Measurements from ENCODE around the gene PPP1R12B. TPM values are rescaled to one million over a fixed set of nuclear protein-coding genes. Genes with fewer than 3 reads are reported as not detected.
A peak's percentile ranks its signal among the peaks of the same experiment; 100 is the strongest.
"Not testable (repeated sequence)": the region's sequence is repeated elsewhere in the genome, so short reads cannot be mapped to it uniquely, and the experiment has no call there.

PPP1R12B gene
- total and polyA plus RNA-seq, 2 experiments from 2014 or later = 8.1 to 15.0 TPM

DNA sequence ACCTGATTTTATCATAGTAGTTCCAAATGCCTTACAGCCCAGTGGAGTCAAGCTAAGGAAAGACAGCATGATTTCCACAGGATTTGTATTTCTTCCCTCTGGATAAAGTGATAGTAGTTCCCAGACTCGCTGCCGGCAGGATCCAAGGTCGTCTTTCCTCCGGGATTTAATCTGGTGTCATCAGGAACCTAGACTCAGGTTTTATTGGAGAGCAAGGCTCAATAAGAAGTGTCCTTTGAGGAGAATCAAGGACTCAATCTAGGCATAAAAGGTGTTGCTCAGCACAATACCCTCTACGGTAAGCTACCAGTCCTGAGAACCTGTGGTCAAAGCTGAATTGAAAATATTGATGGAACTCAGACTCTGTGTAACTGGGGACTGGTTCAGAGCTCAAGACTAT lies 191.1 kb downstream of the PPP1R12B start:
- not testable (repeated sequence) for H2AFZ ChIP-seq
- H3K27ac ChIP-seq = peak overlapping the region; percentile 81

DNA sequence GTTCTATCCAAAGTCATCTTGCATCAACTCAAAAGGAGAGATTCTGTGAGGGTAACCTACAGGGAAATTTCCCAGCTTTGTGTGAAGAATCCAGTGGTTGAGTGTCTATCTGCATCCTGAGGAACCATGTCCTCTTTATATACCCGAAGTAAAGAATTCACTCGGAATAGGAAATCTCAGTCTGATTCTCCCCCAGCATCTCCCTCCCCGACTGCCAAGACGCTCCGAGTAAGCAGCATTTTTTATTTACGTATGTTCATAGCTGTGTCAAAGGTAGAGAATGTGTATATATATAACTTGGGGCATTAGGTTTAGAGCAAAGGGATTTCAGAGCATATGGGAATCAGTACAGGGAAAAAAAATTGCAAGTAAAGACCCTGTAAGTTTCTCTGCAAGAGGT lies 191.5 kb downstream of the PPP1R12B start:
- Histone ChIP-seq H3K9me2 (replicated peaks; ENCODE audit: insufficient read depth) (no peaks in the 10 kb centered on the region), H4K20me1 (ENCODE audit: insufficient read depth, poor library complexity, severe bottlenecking) (no peaks in the 10 kb centered on the region), H3K4me2 (peak overlapping the region; percentile 71), H3K4me3 (no peak overlapping the region), H3K9me3 (ENCODE audit: low read depth) (no peaks in the 10 kb centered on the region), H3K27ac (peak overlapping the region; percentile 81), H3K27me3 (no peaks in the 10 kb centered on the region), H2AFZ (no peak overlapping the region), H3K79me2 (no peaks in the 10 kb centered on the region), H3K4me1 (ENCODE audit: insufficient read depth) (peaks cover 23% of the 10 kb centered on the region), H3K36me3 (replicated peaks; ENCODE audit: insufficient read depth, low read depth) (no peaks in the 10 kb centered on the region)
- TF ChIP-seq, protein P1, sequence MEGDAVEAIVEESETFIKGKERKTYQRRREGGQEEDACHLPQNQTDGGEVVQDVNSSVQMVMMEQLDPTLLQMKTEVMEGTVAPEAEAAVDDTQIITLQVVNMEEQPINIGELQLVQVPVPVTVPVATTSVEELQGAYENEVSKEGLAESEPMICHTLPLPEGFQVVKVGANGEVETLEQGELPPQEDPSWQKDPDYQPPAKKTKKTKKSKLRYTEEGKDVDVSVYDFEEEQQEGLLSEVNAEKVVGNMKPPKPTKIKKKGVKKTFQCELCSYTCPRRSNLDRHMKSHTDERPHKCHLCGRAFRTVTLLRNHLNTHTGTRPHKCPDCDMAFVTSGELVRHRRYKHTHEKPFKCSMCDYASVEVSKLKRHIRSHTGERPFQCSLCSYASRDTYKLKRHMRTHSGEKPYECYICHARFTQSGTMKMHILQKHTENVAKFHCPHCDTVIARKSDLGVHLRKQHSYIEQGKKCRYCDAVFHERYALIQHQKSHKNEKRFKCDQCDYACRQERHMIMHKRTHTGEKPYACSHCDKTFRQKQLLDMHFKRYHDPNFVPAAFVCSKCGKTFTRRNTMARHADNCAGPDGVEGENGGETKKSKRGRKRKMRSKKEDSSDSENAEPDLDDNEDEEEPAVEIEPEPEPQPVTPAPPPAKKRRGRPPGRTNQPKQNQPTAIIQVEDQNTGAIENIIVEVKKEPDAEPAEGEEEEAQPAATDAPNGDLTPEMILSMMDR (IDR thresholded peaks at IDR 0.05; ENCODE audit: poor library complexity) = no peak
- no peak for TF ChIP-seq EZH2 (IDR thresholded peaks at IDR 0.05; ENCODE audit: borderline replicate concordance)
- no peak for TF ChIP-seq EZH2phosphoT487 (IDR thresholded peaks at IDR 0.05; ENCODE audit: low read depth, severe bottlenecking, unreplicated experiment)
- 42% methylated on average over 6 of the region's 6 CpGs for WGBS (ENCODE audit: low lambda C conversion rate, missing lambda C conversion rate)
- no peak for DNase-seq (ENCODE audit: low spot score)

More for the DNA sequence above, 191.1 kb downstream of the PPP1R12B start:
- H3K9me2 ChIP-seq (replicated peaks; ENCODE audit: insufficient read depth); H4K20me1 ChIP-seq (ENCODE audit: insufficient read depth, poor library complexity, severe bottlenecking); DNase-seq (ENCODE audit: low spot score); H3K9me3 ChIP-seq (ENCODE audit: low read depth); H3K4me3 ChIP-seq; H3K36me3 ChIP-seq (replicated peaks; ENCODE audit: insufficient read depth, low read depth); H3K79me2 ChIP-seq; H3K27me3 ChIP-seq: not testable (repeated sequence)
- WGBS (ENCODE audit: low lambda C conversion rate, missing lambda C conversion rate) = 43% methylated on average over 5 of the region's 5 CpGs
- H3K4me1 ChIP-seq (ENCODE audit: insufficient read depth) = peaks cover 23% of the 10 kb centered on the region
- H3K4me2 ChIP-seq = peak overlapping the region; percentile 71

DNA sequence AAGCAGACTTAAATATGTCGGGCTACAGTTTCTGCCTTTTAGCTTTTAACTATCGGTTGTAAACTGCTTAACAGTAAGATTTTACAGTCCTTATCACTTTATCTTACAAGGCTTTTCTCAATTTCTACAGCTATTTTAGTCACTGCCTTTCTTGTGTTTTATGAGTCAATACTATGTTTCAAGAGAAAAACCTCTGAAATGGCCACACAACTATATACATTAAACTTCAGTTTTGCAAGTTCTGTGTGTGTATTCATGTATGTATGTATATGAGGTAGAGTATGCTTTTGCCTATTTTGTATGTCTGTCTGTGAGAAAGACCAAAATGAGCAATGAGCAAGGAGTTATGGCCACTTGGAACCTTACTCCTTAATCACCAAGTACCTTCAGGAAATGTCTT lies 191.9 kb downstream of the PPP1R12B start:
- Histone ChIP-seq H3K4me3 (no peak overlapping the region), H3K9me2 (replicated peaks; ENCODE audit: insufficient read depth) (no peaks in the 10 kb centered on the region), H3K79me2 (no peaks in the 10 kb centered on the region), H3K4me2 (peak overlapping the region; percentile 71), H3K9me3 (ENCODE audit: low read depth) (no peaks in the 10 kb centered on the region), H3K27ac (peak overlapping the region; percentile 81), H3K27me3 (no peaks in the 10 kb centered on the region), H4K20me1 (ENCODE audit: insufficient read depth, poor library complexity, severe bottlenecking) (no peaks in the 10 kb centered on the region), H3K36me3 (replicated peaks; ENCODE audit: insufficient read depth, low read depth) (no peaks in the 10 kb centered on the region), H2AFZ (no peak overlapping the region), H3K4me1 (ENCODE audit: insufficient read depth) (peaks cover 23% of the 10 kb centered on the region)
- no peak for DNase-seq (ENCODE audit: low spot score)
- TF ChIP-seq, protein P1 (IDR thresholded peaks at IDR 0.05; ENCODE audit: poor library complexity) = no peak
- TF ChIP-seq EZH2 (IDR thresholded peaks at IDR 0.05; ENCODE audit: borderline replicate concordance) (no peak), EZH2phosphoT487 (IDR thresholded peaks at IDR 0.05; ENCODE audit: low read depth, severe bottlenecking, unreplicated experiment) (no peak)
- 26% methylated on average over 2 of the region's 2 CpGs for WGBS (ENCODE audit: low lambda C conversion rate, missing lambda C conversion rate)

GRCh38 chr1:202540858-202541257 lies 192.4 kb downstream of the PPP1R12B start:
- not testable (repeated sequence) for H3K36me3 ChIP-seq (replicated peaks; ENCODE audit: insufficient read depth, low read depth); H4K20me1 ChIP-seq (ENCODE audit: insufficient read depth, poor library complexity, severe bottlenecking); H3K9me2 ChIP-seq (replicated peaks; ENCODE audit: insufficient read depth); H3K79me2 ChIP-seq; H3K27me3 ChIP-seq; H3K9me3 ChIP-seq (ENCODE audit: low read depth); H2AFZ ChIP-seq; H3K4me3 ChIP-seq; DNase-seq (ENCODE audit: low spot score)
- 86% methylated on average over 2 of the region's 2 CpGs for WGBS (ENCODE audit: low lambda C conversion rate, missing lambda C conversion rate)
- Histone ChIP-seq H3K4me2 (peak overlapping the region; percentile 71), H3K27ac (peak overlapping the region; percentile 81), H3K4me1 (ENCODE audit: insufficient read depth) (peaks cover 23% of the 10 kb centered on the region)

- not testable (repeated sequence) for H3K27me3 ChIP-seq; DNase-seq (ENCODE audit: low spot score); H3K9me3 ChIP-seq (ENCODE audit: low read depth); H2AFZ ChIP-seq; H3K4me2 ChIP-seq; H3K27ac ChIP-seq; H3K9me2 ChIP-seq (replicated peaks; ENCODE audit: insufficient read depth); H3K79me2 ChIP-seq; H3K4me3 ChIP-seq; H4K20me1 ChIP-seq (ENCODE audit: insufficient read depth, poor library complexity, severe bottlenecking); H3K36me3 ChIP-seq (replicated peaks; ENCODE audit: insufficient read depth, low read depth)
- peaks cover 23% of the 10 kb centered on the region for H3K4me1 ChIP-seq (ENCODE audit: insufficient read depth)
Observed at GRCh38 chr1:202542415-202542814, 193.9 kb downstream of the PPP1R12B start.

GRCh38 chr1:202543537-202543936 lies 195.0 kb downstream of the PPP1R12B start:
- H3K4me2 ChIP-seq, H3K27ac ChIP-seq: not testable (repeated sequence)

GRCh38 chr1:202544766-202545449 lies 196.4 kb downstream of the PPP1R12B start:
- H4K20me1 ChIP-seq (ENCODE audit: insufficient read depth, poor library complexity, severe bottlenecking); H3K27ac ChIP-seq; H3K9me2 ChIP-seq (replicated peaks; ENCODE audit: insufficient read depth); H3K4me1 ChIP-seq (ENCODE audit: insufficient read depth); H2AFZ ChIP-seq; H3K27me3 ChIP-seq; H3K4me3 ChIP-seq; H3K36me3 ChIP-seq (replicated peaks; ENCODE audit: insufficient read depth, low read depth); H3K4me2 ChIP-seq; H3K9me3 ChIP-seq (ENCODE audit: low read depth); H3K79me2 ChIP-seq; DNase-seq (ENCODE audit: low spot score): not testable (repeated sequence)
- WGBS (ENCODE audit: low lambda C conversion rate, missing lambda C conversion rate) = 79% methylated on average over 6 of the region's 6 CpGs

More at GRCh38 chr1:202543537-202543936, 195.0 kb downstream of the PPP1R12B start:
- H3K4me1 ChIP-seq (ENCODE audit: insufficient read depth) = peaks cover 20% of the 10 kb centered on the region
- H3K27me3 ChIP-seq; H3K9me3 ChIP-seq (ENCODE audit: low read depth); H4K20me1 ChIP-seq (ENCODE audit: insufficient read depth, poor library complexity, severe bottlenecking); DNase-seq (ENCODE audit: low spot score); H3K9me2 ChIP-seq (replicated peaks; ENCODE audit: insufficient read depth); H2AFZ ChIP-seq; H3K4me3 ChIP-seq; H3K36me3 ChIP-seq (replicated peaks; ENCODE audit: insufficient read depth, low read depth); H3K79me2 ChIP-seq: not testable (repeated sequence)
- WGBS (ENCODE audit: low lambda C conversion rate, missing lambda C conversion rate) = 87% methylated on average over 11 of the region's 11 CpGs
